Measurements from ENCODE around the gene STX8.

- TF ChIP-seq, protein P1, sequence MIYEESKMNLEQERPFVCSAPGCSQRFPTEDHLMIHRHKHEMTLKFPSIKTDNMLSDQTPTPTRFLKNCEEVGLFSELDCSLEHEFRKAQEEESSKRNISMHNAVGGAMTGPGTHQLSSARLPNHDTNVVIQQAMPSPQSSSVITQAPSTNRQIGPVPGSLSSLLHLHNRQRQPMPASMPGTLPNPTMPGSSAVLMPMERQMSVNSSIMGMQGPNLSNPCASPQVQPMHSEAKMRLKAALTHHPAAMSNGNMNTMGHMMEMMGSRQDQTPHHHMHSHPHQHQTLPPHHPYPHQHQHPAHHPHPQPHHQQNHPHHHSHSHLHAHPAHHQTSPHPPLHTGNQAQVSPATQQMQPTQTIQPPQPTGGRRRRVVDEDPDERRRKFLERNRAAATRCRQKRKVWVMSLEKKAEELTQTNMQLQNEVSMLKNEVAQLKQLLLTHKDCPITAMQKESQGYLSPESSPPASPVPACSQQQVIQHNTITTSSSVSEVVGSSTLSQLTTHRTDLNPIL (CRISPR knock-in tag; IDR thresholded peaks at IDR 0.05; ENCODE audit: low read depth), result no peak
- TF ChIP-seq ISL1 (CRISPR knock-in tag; IDR thresholded peaks at IDR 0.05) (no peak), RARB (CRISPR knock-in tag; IDR thresholded peaks at IDR 0.05) (no peak), POU6F1 (CRISPR knock-in tag; IDR thresholded peaks at IDR 0.05; ENCODE audit: borderline replicate concordance, low read depth) (no peak), ARNTL (CRISPR knock-in tag; IDR thresholded peaks at IDR 0.05; ENCODE audit: borderline replicate concordance, low read depth) (no peak), ZNF70 (CRISPR knock-in tag; IDR thresholded peaks at IDR 0.05) (no peak), CSDC2 (CRISPR knock-in tag; IDR thresholded peaks at IDR 0.05) (no peak), OSR1 (CRISPR knock-in tag; IDR thresholded peaks at IDR 0.05) (no peak), ZFP3 (CRISPR knock-in tag; IDR thresholded peaks at IDR 0.05) (no peak), BACH2 (CRISPR knock-in tag; IDR thresholded peaks at IDR 0.05; ENCODE audit: borderline replicate concordance) (no peak), GLIS3 (CRISPR knock-in tag; IDR thresholded peaks at IDR 0.05) (no peak), TSHZ2 (CRISPR knock-in tag; IDR thresholded peaks at IDR 0.05) (no peak), ZFP30 (CRISPR knock-in tag; IDR thresholded peaks at IDR 0.05) (no peak), PPARA (CRISPR knock-in tag; IDR thresholded peaks at IDR 0.05; ENCODE audit: borderline replicate concordance) (no peak)
Observed at GRCh38 chr17:9421525-9421924, 154.1 kb downstream of the STX8 start.
